ENCODE results near the gene GRK1.

- TF ChIP-seq, protein P1, sequence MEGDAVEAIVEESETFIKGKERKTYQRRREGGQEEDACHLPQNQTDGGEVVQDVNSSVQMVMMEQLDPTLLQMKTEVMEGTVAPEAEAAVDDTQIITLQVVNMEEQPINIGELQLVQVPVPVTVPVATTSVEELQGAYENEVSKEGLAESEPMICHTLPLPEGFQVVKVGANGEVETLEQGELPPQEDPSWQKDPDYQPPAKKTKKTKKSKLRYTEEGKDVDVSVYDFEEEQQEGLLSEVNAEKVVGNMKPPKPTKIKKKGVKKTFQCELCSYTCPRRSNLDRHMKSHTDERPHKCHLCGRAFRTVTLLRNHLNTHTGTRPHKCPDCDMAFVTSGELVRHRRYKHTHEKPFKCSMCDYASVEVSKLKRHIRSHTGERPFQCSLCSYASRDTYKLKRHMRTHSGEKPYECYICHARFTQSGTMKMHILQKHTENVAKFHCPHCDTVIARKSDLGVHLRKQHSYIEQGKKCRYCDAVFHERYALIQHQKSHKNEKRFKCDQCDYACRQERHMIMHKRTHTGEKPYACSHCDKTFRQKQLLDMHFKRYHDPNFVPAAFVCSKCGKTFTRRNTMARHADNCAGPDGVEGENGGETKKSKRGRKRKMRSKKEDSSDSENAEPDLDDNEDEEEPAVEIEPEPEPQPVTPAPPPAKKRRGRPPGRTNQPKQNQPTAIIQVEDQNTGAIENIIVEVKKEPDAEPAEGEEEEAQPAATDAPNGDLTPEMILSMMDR (IDR thresholded peaks at IDR 0.05; ENCODE audit: insufficient read depth, low read length, poor library complexity, severe bottlenecking), result no peak
- TF ChIP-seq EZH2phosphoT487 (conservative IDR thresholded peaks at IDR 0.05; ENCODE audit: low read length), result no peak
Measured at GRCh38 chr13:113641426-113641825, 25.6 kb upstream of the GRK1 start.

Data from SU-DHL-6 (cell line).